Measurements from ENCODE around the gene PYGM.

The PYGM gene

GRCh38 chr11:64728757-64729365 is 30.9 kb downstream of the PYGM start:
- no peak for TF ChIP-seq CTCF (conservative IDR thresholded peaks at IDR 0.05; ENCODE audit: low read length)

GRCh38 chr11:64726867-64727530 is 32.8 kb downstream of the PYGM start:
- no peak for DNase-seq (ENCODE audit: low read depth)
- no peak overlapping the region for H3K4me3 ChIP-seq (ENCODE audit: low read length)
- TF ChIP-seq CTCF (conservative IDR thresholded peaks at IDR 0.05; ENCODE audit: low read length), result no peak

More at GRCh38 chr11:64728757-64729365, 30.9 kb downstream of the PYGM start:
- no peak overlapping the region for H3K4me3 ChIP-seq (ENCODE audit: low read length)
- no peak for DNase-seq (ENCODE audit: low read depth)

GRCh38 chr11:64726211-64726641 is 33.5 kb downstream of the PYGM start:
- H3K4me3 ChIP-seq (ENCODE audit: low read length), result no peak overlapping the region
- no peak for DNase-seq (ENCODE audit: low read depth)
- no peak for TF ChIP-seq CTCF (conservative IDR thresholded peaks at IDR 0.05; ENCODE audit: low read length)

GRCh38 chr11:64724863-64725532 is 34.8 kb downstream of the PYGM start:
- H3K4me3 ChIP-seq (ENCODE audit: low read length), result no peak overlapping the region
- TF ChIP-seq CTCF (conservative IDR thresholded peaks at IDR 0.05; ENCODE audit: low read length), result no peak
- DNase-seq (ENCODE audit: low read depth), result no peak

GRCh38 chr11:64723907-64724862 is 35.6 kb downstream of the PYGM start:
- no peak for DNase-seq (ENCODE audit: low read depth)
- TF ChIP-seq CTCF (conservative IDR thresholded peaks at IDR 0.05; ENCODE audit: low read length), result no peak
- no peak overlapping the region for H3K4me3 ChIP-seq (ENCODE audit: low read length)

- peak; percentile 78 for TF ChIP-seq CTCF (conservative IDR thresholded peaks at IDR 0.05; ENCODE audit: low read length)
- DNase-seq (ENCODE audit: low read depth), result peak; percentile 78
- peak within 1 kb of the TSS; percentile 64 for H3K4me3 ChIP-seq (ENCODE audit: low read length)
Measured at GRCh38 chr11:64723117-64723906, 36.5 kb downstream of the PYGM start, which contains the start of gene NRXN2. Gene NRXN2, minus strand, starts transcription at chr11:64723197. Its CDS starts 9,498 bp downstream, at chr11:64713699.

All from AG10803 (cell line).